HCT116 (cell line): ENCODE measurements around the gene SPTBN4. TPM values are rescaled to one million over a fixed set of nuclear protein-coding genes. Genes with fewer than 3 reads are reported as not detected.

Experiments used
- ATAC-seq: fragments of 200-7000 bp; cut with Tn5 transposase; 2 replicates; pipeline ENCODE4 v1.9.1; 2020; ENCODE audit warnings: mild to moderate bottlenecking, moderate library complexity
- BruUV-seq: library from RNA; stranded (reverse); fragments of 400-500 nt; replicated peaks from 2 replicates; lab custom pipeline; 2021; lab: Mats Ljungman, UMichigan
- CTCF ChIA-PET: fragments of 300-600 bp; sonication (Branson Sonifier 250); formaldehyde crosslinking; loops from one replicate; lab custom pipeline; 2021; ENCODE audit warnings: antibody characterized with exemption; lab: Charles Lee
- POLR2A ChIA-PET: fragments of 300-600, 350-600 bp; sonication (Branson Sonifier 250); formaldehyde crosslinking; loops from one replicate; lab custom pipeline; 2021; ENCODE audit warnings: antibody characterized with exemption; lab: Charles Lee
- RAD21 ChIA-PET, 2 experiments: fragments of 300-600 bp; sonication (Branson Sonifier 250); formaldehyde crosslinking; loops; one replicate each; lab custom pipeline; 2023; ENCODE audit warnings: low total read pairs in 2 of 2; ENCODE audit not compliant: uncharacterized antibody in 2 of 2, unreplicated experiment in 2 of 2, low non-redundant PET in 1 of 2; lab: Charles Lee
- DNase-seq: peaks from one replicate; pipeline ENCODE4 v3.0.0-alpha.2; 2010; ENCODE audit warnings: low read depth, low spot score
- H2AFZ ChIP-seq: fragments of 200-600 bp; shearing (Covaris generic), sonication (generic); 2 replicates; pipeline ENCODE4 v1.6.1; 2017; ENCODE audit warnings: low read depth, mixed run types, mixed read lengths, antibody characterized with exemption, low read length; ENCODE audit not compliant: poor library complexity, severe bottlenecking
- H3K27ac ChIP-seq: 2 replicates; pipeline ENCODE4 v1.5.1; 2012; ENCODE audit warnings: low read depth, low read length
- H3K27me3 ChIP-seq: fragments of 200-600 bp; sonication (generic); 2 replicates; pipeline ENCODE4 v1.6.1; 2016; ENCODE audit warnings: mixed run types, low read length, mixed read lengths; ENCODE audit not compliant: insufficient read depth
- H3K36me3 ChIP-seq, 2 experiments: fragments of 200-500 bp in 1 of 2; fragments of 200-600 bp in 1 of 2; sonication (Bioruptor generic) in 1 of 2; sonication (generic) in 1 of 2; 2 replicates each; pipeline versions ENCODE4 v1.5.1 to v1.6.1; 2014 to 2016; ENCODE audit warnings: low read length in 2 of 2, inconsistent platforms in 1 of 2, mixed read lengths in 1 of 2, mixed run types in 1 of 2; ENCODE audit not compliant: insufficient read depth in 2 of 2, control insufficient read depth in 1 of 2
- H3K4me1 ChIP-seq, 2 experiments: fragments of 200-600 bp in 1 of 2; sonication (generic) in 1 of 2; 2 replicates each; pipeline versions ENCODE4 v1.5.1 to v1.6.1; 2012 to 2017; ENCODE audit warnings: low read length in 2 of 2, inconsistent platforms in 1 of 2, mild to moderate bottlenecking in 1 of 2, mixed read lengths in 1 of 2, mixed run types in 1 of 2, moderate library complexity in 1 of 2; ENCODE audit not compliant: insufficient read depth in 2 of 2, control insufficient read depth in 1 of 2
- H3K4me2 ChIP-seq: fragments of 200-600 bp; sonication (generic); 2 replicates; pipeline ENCODE4 v1.6.1; 2017; ENCODE audit warnings: mixed run types, low read length, mixed read lengths
- H3K4me3 ChIP-seq, 2 experiments: fragments of 200-600 bp in 1 of 2; sonication (generic) in 1 of 2; replicated peaks in 1 of 2; 2 replicates each; pipeline ENCODE4 v1.5.1; 2011 to 2016; ENCODE audit warnings: low read length in 2 of 2, control low read depth in 1 of 2, low read depth in 1 of 2, mild to moderate bottlenecking in 1 of 2, mixed read lengths in 1 of 2, mixed run types in 1 of 2
- H3K79me2 ChIP-seq: fragments of 200-600 bp; sonication (generic); 2 replicates; pipeline ENCODE4 v1.6.1; 2017; ENCODE audit warnings: mild to moderate bottlenecking, mixed run types, low read length, moderate library complexity, mixed read lengths; ENCODE audit not compliant: insufficient read depth
- H3K9ac ChIP-seq: fragments of 200-600 bp; sonication (generic); 2 replicates; pipeline ENCODE4 v1.6.1; 2016; ENCODE audit warnings: low read length, mixed read lengths
- H3K9me2 ChIP-seq: fragments of 200-600 bp; sonication (generic), shearing (Covaris generic); 2 replicates; pipeline ENCODE4 v1.6.1; 2017; ENCODE audit warnings: mixed run types, mild to moderate bottlenecking, moderate library complexity; ENCODE audit not compliant: insufficient read depth
- H3K9me3 ChIP-seq, 2 experiments: fragments of 200-500 bp in 1 of 2; fragments of 200-600 bp in 1 of 2; sonication (Bioruptor generic) in 1 of 2; sonication (generic) in 1 of 2; 2 replicates each; pipeline ENCODE4 v1.6.1; 2014 to 2017; ENCODE audit warnings: low read length in 2 of 2, mixed read lengths in 2 of 2, inconsistent platforms in 1 of 2, low read depth in 1 of 2, mild to moderate bottlenecking in 1 of 2, mixed run types in 1 of 2, moderate library complexity in 1 of 2; ENCODE audit not compliant: control insufficient read depth in 1 of 2, insufficient read depth in 1 of 2
- H4K20me1 ChIP-seq: fragments of 200-600 bp; sonication (generic), shearing (Covaris generic); 2 replicates; pipeline ENCODE4 v1.6.1; 2017; ENCODE audit warnings: mixed run types, mild to moderate bottlenecking, moderate library complexity; ENCODE audit not compliant: insufficient read depth
- ATF3 ChIP-seq: IDR thresholded peaks from 2 replicates; pipeline ENCODE4 v1.6.1; 2012
- CBX3 ChIP-seq: IDR thresholded peaks from 2 replicates; pipeline ENCODE4 v1.6.1; 2012; ENCODE audit warnings: low read depth
- CEBPB ChIP-seq: IDR thresholded peaks from 2 replicates; pipeline ENCODE4 v1.6.1; 2012; ENCODE audit warnings: low read depth
- EGR1 ChIP-seq: IDR thresholded peaks from 2 replicates; pipeline ENCODE4 v1.6.1; 2012; ENCODE audit warnings: low read depth
- EZH2 ChIP-seq: fragments of 200-600 bp; sonication (generic); IDR thresholded peaks from 2 replicates; pipeline ENCODE4 v1.6.1; 2017; ENCODE audit warnings: antibody characterized with exemption, mixed run types
- EZH2phosphoT487 ChIP-seq: fragments of 200-600 bp; IDR thresholded peaks from 2 replicates; pipeline ENCODE4 v1.6.1; 2018; ENCODE audit warnings: antibody characterized with exemption, borderline replicate concordance
- FOSL1 ChIP-seq: IDR thresholded peaks from 2 replicates; pipeline ENCODE4 v1.6.1; 2012; ENCODE audit warnings: low read depth
- JUND ChIP-seq: IDR thresholded peaks from 2 replicates; pipeline ENCODE4 v1.6.1; 2012
- MAX ChIP-seq: IDR thresholded peaks from 2 replicates; pipeline ENCODE4 v1.6.1; 2012
- POLR2A ChIP-seq: IDR thresholded peaks from 2 replicates; pipeline ENCODE4 v1.7.0; 2011; ENCODE audit warnings: borderline replicate concordance; ENCODE audit not compliant: insufficient read depth, insufficient read length; ENCODE audit errors: extremely low read depth
- POLR2AphosphoS5 ChIP-seq: IDR thresholded peaks from 2 replicates; pipeline ENCODE4 v1.6.1; 2011; ENCODE audit warnings: mild to moderate bottlenecking, low read depth, low read length, moderate library complexity
- SIN3A ChIP-seq: IDR thresholded peaks from 2 replicates; pipeline ENCODE4 v1.6.1; 2012; ENCODE audit warnings: low read depth
- SP1 ChIP-seq: IDR thresholded peaks from 2 replicates; pipeline ENCODE4 v1.6.1; 2012; ENCODE audit warnings: low read depth
- SRF ChIP-seq: IDR thresholded peaks from 2 replicates; pipeline ENCODE4 v1.6.1; 2012; ENCODE audit warnings: low read depth
- TCF7L2 ChIP-seq: IDR thresholded peaks from 2 replicates; pipeline ENCODE4 v1.7.0; 2011; ENCODE audit warnings: borderline replicate concordance, inconsistent platforms; ENCODE audit not compliant: insufficient read depth, insufficient read length; ENCODE audit errors: extremely low read depth
- ZBTB33 ChIP-seq: IDR thresholded peaks from 2 replicates; pipeline ENCODE4 v1.6.1; 2011; ENCODE audit warnings: mild to moderate bottlenecking, low read length, moderate library complexity; ENCODE audit not compliant: insufficient replicate concordance; ENCODE audit errors: extremely low read depth
- ZFX ChIP-seq: fragments of 450-650 bp; IDR thresholded peaks from 2 replicates; pipeline ENCODE4 v1.6.1; 2017
- ZNF274 ChIP-seq: fragments of 200-500 bp; sonication (Bioruptor generic); IDR thresholded peaks from 2 replicates; pipeline ENCODE4 v1.6.1; 2014; ENCODE audit warnings: mild to moderate bottlenecking, low read depth, low read length, inconsistent platforms
- intact Hi-C: fragments of 100-400 bp; cut with micrococcal nuclease; formaldehyde crosslinking; loops from 2 replicates; pipeline ENCODE4 v1.10.0; 2022
- total RNA-seq: library from RNA; stranded (reverse); gene quantifications from one replicate; pipeline ENCODE4 v1.2.1, GENCODE V29; 2021; ENCODE audit not compliant: unreplicated experiment

Gene SPTBN4
- total RNA-seq, 1 experiment from 2014 or later, result 4.6 TPM

GRCh38 chr19:40612831-40613689 is 146.3 kb downstream of the SPTBN4 start (continued):
- TF ChIP-seq ZBTB33, result no peak
- TF ChIP-seq EGR1, result 0 out of 2 replicates have a peak, but pooled peaks have one; percentile 47
- TF ChIP-seq SP1, result peak; percentile 36; the same call in 1 of the 2 replicates
- no peak for TF ChIP-seq POLR2A

- Histone ChIP-seq H4K20me1 (no peaks in the 10 kb centered on the region), H3K9ac (peak overlapping the region; percentile 92), H2AFZ (peak overlapping the region; percentile 76), H3K79me2 (peaks cover 8% of the 10 kb centered on the region; the same call in 1 of the 2 replicates), H3K4me3 (peak overlapping the region; percentile 87 to 88), H3K36me3 (peaks cover 6 to 22% of the 10 kb centered on the region in 2 experiments; a peak in 2 of 4 replicates), H3K27ac (peak overlapping the region; percentile 99), H3K9me2 (no peaks in the 10 kb centered on the region), H3K4me2 (peak overlapping the region; percentile 100), H3K4me1 (peaks cover 35 to 70% of the 10 kb centered on the region in 2 experiments), H3K27me3 (no peaks in the 10 kb centered on the region), H3K9me3 (no peaks in the 10 kb centered on the region)
- CTCF ChIA-PET, result interaction anchor here (0.7 to 3.0 kb wide), 6 partner anchors 12 to 309 kb away, joined by 3 to 39 read pairs (median 4); partner anchors contain the start of gene LTBP4
- RAD21 ChIA-PET, result no interaction called here
- ATAC-seq (peak; percentile 67), DNase-seq (peak; percentile 89)
- intact Hi-C loops, result loop anchor here (5.0 kb wide), 1 partner anchor 392 kb away; no protein-coding TSS in a partner anchor
- BruUV-seq, result TSS peak; percentile 35
- POLR2A ChIA-PET, result interaction anchor here (0.6 to 4.1 kb wide), 12 partner anchors 9 to 1682 kb away, joined by 3 to 55 read pairs (median 4); partner anchors contain the start of gene SERTAD1
- TF ChIP-seq POLR2A (no peak), EZH2 (no peak), ATF3 (no peak), EGR1 (no peak), ZNF274 (no peak), EZH2phosphoT487 (no peak), SRF (no peak), CBX3 (no peak), CEBPB (no peak), SIN3A (no peak), ZFX (0 out of 2 replicates have a peak, but pooled peaks have one; percentile 34), MAX (no peak), JUND (no peak), FOSL1 (no peak), SP1 (peak; percentile 36), ZBTB33 (no peak), POLR2AphosphoS5 (peak; percentile 68), TCF7L2 (no peak)
These were observed 147.2 kb downstream of the SPTBN4 start for GRCh38 chr19:40613690-40614621.
